ENCODE data around the gene LRRC28. TPM values are rescaled to one million over a fixed set of nuclear protein-coding genes. Genes with fewer than 3 reads are reported as not detected.

The LRRC28 gene
- polyA plus RNA-seq, 1 experiment: 23.5 TPM

GRCh38 chr15:99257107-99257750 lies 5.9 kb downstream of the LRRC28 start:
- no peak for DNase-seq (ENCODE audit: low read depth)
- no peaks in the 10 kb centered on the region for H3K36me3 ChIP-seq (ENCODE audit: control insufficient read depth, insufficient read depth, low read length)
- no peak overlapping the region for H3K4me3 ChIP-seq (ENCODE audit: low read depth, low read length)
- ChIA-PET CTCF (interaction anchor here (0.9 to 1.5 kb wide), 2 partner anchors 15 to 17 kb away, joined by 3 to 4 read pairs; no protein-coding TSS in a partner anchor), POLR2A (no interaction called here)
- no peaks in the 10 kb centered on the region for H3K27me3 ChIP-seq (ENCODE audit: control insufficient read depth, insufficient read depth, low read length)
- TF ChIP-seq CTCF (IDR thresholded peaks at IDR 0.05; ENCODE audit: insufficient read depth, low read depth, low read length): no peak

GRCh38 chr15:99264125-99264524 lies 12.8 kb downstream of the LRRC28 start:
- ChIA-PET CTCF (interaction anchor here (1.3 to 3.7 kb wide), 3 partner anchors 9 to 440 kb away, joined by 3 to 35 read pairs (median 6); no protein-coding TSS in a partner anchor), POLR2A (no interaction called here)
- H3K36me3 ChIP-seq (ENCODE audit: control insufficient read depth, insufficient read depth, low read length): no peaks in the 10 kb centered on the region
- no peak for DNase-seq (ENCODE audit: low read depth)
- H3K27me3 ChIP-seq (ENCODE audit: control insufficient read depth, insufficient read depth, low read length): no peaks in the 10 kb centered on the region
- H3K4me3 ChIP-seq (ENCODE audit: low read depth, low read length): no peak overlapping the region
- no peak for TF ChIP-seq CTCF (IDR thresholded peaks at IDR 0.05; ENCODE audit: insufficient read depth, low read depth, low read length)

- ChIA-PET POLR2A (no interaction called here), CTCF (interaction anchor here (0.7 kb wide), 1 partner anchor 383 kb away, joined by 3 read pairs; no protein-coding TSS in a partner anchor)
- H3K36me3 ChIP-seq (ENCODE audit: control insufficient read depth, insufficient read depth, low read length): no peaks in the 10 kb centered on the region
- no peaks in the 10 kb centered on the region for H3K27me3 ChIP-seq (ENCODE audit: control insufficient read depth, insufficient read depth, low read length)
- no peak overlapping the region for H3K4me3 ChIP-seq (ENCODE audit: low read depth, low read length)
- no peak for DNase-seq (ENCODE audit: low read depth)
- no peak for TF ChIP-seq CTCF (IDR thresholded peaks at IDR 0.05; ENCODE audit: insufficient read depth, low read depth, low read length)
These were observed 14.3 kb downstream of the LRRC28 start for GRCh38 chr15:99265541-99266070.

- Histone ChIP-seq H3K36me3 (ENCODE audit: control insufficient read depth, insufficient read depth, low read length) (no peaks in the 10 kb centered on the region), H3K4me3 (ENCODE audit: low read depth, low read length) (no peak overlapping the region), H3K27me3 (ENCODE audit: control insufficient read depth, insufficient read depth, low read length) (no peaks in the 10 kb centered on the region)
- CTCF ChIA-PET: interaction anchor here (1.3 to 1.5 kb wide), 4 partner anchors 9 to 440 kb away, joined by 3 to 5 read pairs (median 4); no protein-coding TSS in a partner anchor
- POLR2A ChIA-PET: no interaction called here
- DNase-seq (ENCODE audit: low read depth): no peak
- no peak for TF ChIP-seq CTCF (IDR thresholded peaks at IDR 0.05; ENCODE audit: insufficient read depth, low read depth, low read length)
These were observed 16.7 kb downstream of the LRRC28 start for GRCh38 chr15:99267957-99268356.

GRCh38 chr15:99268431-99268830 lies 17.1 kb downstream of the LRRC28 start:
- POLR2A ChIA-PET: no interaction called here
- Histone ChIP-seq H3K4me3 (ENCODE audit: low read depth, low read length) (no peak overlapping the region), H3K27me3 (ENCODE audit: control insufficient read depth, insufficient read depth, low read length) (no peaks in the 10 kb centered on the region), H3K36me3 (ENCODE audit: control insufficient read depth, insufficient read depth, low read length) (no peaks in the 10 kb centered on the region)
- CTCF ChIA-PET: interaction anchor here (0.7 to 1.4 kb wide), 3 partner anchors 9 to 464 kb away, joined by 3 to 5 read pairs (median 4); no protein-coding TSS in a partner anchor
- DNase-seq (ENCODE audit: low read depth): no peak
- no peak for TF ChIP-seq CTCF (IDR thresholded peaks at IDR 0.05; ENCODE audit: insufficient read depth, low read depth, low read length)
